Activated gamma-delta T cell treated with anti-CD3 and anti-CD28 coated beads, Interleukin-2, amount 50 U/mL, for 16 hours (primary cell): Measurements from ENCODE around the gene OR6B3.
A peak's percentile ranks its signal among the peaks of the same experiment; 100 is the strongest.
"Not testable (repeated sequence)": the region's sequence is repeated elsewhere in the genome, so short reads cannot be mapped to it uniquely, and the experiment has no call there.

Source experiments
- DNase-seq: peaks from one replicate; pipeline ENCODE4 v3.0.0-alpha.2; 2020; ENCODE audit warnings: low read depth

Gene OR6B3

DNA sequence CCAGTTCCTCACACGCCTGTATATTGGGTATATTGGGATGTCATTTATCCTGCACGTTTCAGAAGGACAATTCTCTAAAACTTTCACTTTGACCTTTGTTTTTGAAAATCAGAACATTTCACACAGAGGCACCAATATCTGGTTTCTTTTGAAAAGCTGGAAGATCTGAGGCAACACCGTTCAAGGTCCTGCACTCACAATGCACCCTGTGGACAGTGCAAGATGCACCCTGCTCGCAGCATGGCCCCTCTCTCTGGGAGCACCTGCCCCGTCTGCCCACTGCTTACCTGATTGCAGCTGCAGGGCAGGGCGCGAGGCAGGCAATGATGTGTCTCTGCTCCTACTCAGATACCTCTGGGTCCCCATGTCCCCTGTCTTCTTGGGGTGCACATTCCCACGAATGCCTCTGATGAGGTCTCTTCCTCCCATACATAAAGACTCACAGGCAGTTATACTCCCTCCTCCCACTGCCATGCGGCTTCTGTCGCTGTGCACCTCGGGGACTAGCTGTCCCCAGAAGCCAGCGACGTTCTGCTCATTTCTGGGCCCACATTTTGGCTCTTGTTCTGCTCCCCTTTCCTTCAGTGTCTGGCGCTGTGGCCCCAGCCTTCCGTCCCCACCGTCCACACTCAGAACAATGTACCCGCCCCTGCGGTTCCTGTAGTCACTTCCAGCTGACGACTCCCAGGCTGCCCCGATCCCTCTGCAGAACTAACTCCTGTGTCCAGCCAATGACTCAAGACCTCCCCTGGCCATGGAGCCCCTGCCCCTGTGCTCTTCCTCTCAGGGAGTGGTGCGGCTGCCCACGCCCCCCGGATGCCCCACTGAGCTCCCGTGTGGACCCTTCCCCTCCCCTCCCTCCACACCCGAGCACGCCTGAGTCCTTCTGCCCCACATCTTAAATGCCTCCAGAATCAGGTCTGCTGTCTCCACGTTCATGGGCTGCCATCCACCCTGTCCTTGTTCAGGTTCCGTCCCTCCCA, at the start of gene OR6B3:
TSS of gene OR6B3 (minus strand) at position 349 of the 983 bp plus-strand sequence.
- DNase-seq = no peak

DNA sequence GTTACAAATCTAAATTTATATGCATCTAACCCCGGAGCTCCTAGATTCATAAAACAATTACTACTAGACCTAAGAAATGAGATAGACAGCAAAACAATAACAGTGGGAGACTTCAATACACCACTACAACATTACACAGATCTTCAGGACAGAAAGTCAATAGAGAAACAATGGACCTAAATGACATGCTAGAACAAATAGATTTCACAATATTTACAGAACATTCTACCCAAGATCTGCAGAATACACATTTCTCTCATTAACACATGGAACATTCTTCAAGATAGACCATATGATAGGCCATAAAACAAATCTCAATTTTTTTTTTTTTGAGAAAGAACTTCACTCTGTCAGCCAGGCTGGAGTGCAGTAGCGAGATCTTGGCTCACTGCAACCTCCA, 45.0 kb upstream of the OR6B3 start:
- no peak for DNase-seq

DNA sequence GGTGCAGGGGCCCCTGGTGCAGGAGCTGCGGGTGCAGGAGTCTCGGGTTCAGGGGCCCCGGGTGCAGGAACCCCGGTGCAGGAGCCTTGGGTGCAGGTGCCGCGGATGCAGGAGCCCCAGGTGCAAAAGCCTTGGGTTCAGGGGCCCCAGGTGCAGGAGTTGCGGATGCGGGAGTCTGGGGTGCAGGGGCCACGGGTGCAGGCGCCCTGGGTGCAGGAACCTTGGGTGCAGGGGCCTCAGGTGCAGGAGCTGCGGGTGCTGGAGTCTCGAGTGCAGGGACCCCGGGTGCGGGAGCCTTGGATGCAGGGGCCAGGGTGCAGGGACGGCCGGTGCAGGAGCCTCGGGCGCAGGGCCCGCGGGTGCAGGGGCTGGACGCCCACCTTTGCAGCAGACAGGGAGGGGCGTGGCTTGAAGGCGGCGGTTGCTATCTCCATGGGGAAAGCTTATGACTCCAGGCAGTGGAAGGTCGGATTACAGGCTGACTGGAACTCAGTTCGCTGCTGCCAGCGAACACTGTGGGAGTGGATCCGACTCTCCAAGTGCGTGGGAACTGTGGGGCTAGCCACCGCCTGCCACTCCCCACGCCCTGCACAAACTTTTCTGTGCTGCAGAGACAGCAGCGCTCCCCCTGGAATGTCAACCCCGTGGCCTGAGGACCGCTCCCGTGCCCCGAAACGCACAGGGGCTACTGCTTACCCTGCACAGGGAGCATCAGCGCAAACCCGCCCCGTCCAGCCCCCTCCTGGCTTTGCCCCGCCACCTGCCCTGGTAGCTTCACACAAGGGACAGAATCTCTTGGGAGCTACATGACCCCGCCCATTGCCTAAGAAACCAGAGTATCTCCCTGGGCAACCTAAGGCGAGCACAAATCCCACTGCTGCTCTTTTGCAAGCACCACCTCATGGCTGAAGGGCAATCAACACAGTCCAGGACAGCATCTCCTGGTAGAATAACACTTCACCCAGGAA, 42.5 kb upstream of the OR6B3 start:
- DNase-seq = no peak

DNA sequence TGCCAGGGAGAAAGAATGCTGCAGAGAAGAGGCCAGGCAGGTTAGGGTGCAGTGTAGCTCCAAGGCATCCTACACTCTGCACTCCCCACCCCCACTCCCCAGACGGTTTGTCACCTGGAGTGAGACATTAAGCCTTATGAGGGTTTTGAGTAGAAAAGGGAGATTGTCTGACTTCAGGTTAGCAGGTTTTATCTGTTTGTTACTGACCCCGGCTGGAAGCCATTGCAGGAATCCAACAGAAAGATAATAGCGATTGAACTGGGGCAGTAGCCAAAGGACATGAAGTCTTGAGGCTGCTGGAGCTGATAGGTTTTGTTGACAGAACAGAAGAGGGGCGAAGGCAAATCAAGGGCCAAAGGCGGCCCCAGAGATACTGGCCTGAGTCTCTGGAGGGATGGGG, 36.0 kb upstream of the OR6B3 start:
- DNase-seq = no peak

DNA sequence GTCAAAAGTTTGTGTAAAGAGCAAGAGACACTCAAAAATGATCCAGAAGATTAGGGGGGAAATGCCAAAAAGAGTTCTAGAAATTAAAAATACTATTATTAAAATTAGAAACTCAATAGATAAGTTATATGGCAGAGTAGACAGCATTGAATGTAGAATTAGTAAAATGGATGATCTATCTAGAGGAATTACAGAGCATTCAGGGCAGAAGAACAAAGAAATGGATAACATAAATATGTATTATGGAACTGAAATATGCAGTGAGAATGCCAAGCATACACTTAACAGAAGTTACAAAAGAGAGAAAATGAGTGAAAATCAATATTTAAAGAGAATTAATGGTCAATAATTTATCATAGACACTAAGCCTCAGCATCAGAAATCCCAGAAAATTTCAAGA, 33.2 kb upstream of the OR6B3 start:
- no peak for DNase-seq

DNA sequence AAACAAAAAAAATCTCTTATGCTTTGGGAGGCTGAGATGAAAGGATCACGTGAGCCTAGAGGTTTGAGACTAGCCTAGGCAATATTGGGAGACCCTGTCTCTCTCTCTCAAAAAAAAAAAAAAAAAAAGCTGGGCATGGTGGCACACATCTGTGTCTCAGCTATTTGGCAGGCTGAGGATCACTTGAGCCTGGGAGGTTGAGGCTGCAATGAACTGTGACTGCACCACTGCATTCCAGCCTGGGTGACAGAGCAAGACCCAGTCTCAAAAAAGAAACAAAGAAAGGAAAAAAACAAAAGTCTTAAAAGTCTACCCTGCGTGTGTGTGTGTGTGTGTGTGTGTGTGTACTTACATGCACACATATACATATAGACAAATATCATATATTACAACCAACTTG, 25.3 kb upstream of the OR6B3 start:
- no peak for DNase-seq

DNA sequence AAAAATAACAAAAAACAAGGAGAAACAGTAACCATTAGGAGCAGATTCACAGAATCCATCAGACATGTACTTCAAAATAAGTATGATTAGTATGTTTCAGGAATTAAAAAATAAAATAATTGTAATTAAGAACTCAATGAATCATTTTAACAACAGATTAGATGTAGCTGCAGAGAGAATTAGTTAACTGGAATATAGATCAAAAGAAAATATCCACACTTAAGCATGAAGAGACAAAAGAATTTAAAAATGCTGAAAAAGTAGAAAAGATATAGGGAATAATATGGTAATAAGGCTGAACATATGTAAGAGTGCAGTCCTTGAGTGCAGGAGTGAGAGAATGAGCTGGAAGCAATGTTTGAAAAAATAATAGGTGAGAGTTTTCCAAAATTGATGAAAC, 24.1 kb upstream of the OR6B3 start:
- no peak for DNase-seq

DNA sequence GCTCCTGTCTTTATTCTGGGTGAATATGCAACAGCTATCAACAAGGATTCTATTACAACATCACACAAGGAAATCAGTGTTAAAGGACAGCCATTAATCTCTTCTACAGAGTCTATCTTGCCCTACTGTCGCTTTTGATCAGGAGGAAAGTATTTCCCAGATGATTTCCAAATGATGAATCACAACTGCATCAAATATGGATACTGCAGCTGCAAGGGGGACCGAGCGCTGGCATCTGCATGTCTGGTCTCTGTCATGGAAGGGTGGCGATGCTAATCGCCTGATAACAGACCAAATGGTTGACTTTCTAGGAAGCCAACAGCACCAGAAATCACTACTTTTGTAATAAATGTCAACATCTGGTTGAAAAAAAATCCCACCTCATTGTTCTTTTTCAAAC, 21.2 kb upstream of the OR6B3 start:
- DNase-seq = no peak

DNA sequence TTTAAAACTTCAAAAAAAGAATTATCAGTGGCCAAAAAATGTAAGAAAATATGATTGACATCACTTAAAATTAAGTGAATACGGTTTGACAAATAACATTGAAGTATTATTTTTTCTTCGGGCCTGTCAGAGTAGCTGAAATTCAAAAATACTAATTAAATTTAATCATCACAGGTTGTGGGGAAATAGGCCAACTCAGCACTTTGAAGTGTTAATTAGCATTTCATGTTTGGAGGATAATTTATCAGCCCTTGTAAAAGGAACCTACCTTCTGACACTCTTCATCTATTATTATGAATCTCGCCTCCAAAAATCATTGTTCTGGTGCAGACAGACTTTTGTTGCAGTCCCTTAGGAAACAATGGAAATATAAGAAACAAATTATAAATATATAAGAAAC, 17.6 kb upstream of the OR6B3 start:
- no peak for DNase-seq

DNA sequence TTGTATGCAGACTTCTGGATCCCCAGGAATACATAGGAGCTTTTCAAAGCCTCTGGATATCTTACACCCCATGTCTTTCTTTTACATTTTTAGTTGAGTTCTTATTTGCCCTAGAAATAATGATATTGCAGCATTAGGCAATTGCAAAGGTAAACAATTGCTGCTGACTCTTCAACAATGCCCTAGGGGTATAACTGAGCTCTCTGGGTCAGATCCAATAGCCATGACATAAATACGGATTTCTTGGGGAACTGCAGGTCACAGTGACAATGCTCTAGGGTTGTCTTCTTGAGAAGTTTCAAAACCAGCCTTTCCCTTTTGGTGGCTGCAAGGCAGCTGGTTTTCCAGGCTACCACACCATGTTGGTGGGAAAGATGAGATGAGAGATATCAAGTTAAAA, 16.5 kb upstream of the OR6B3 start:
- no peak for DNase-seq

DNA sequence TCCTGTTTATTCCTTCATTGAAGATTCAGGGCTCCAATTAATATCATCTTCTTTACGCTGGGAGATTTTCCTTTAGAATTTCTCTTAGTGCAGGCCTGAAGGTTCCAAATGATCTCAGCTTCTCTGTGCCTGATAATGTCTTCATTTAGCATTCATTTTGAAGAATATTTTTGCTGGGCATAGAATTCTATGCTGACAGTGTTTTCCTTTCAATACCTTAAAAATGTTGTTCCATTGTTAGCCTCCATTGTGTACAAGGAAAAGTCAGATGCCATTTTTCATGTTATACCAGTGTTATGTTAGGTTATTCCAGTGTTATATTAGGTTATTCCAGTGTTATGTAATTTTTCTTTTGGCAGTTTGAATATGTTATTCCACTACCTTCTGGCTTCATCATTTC, 14.9 kb upstream of the OR6B3 start:
- DNase-seq = no peak

DNA sequence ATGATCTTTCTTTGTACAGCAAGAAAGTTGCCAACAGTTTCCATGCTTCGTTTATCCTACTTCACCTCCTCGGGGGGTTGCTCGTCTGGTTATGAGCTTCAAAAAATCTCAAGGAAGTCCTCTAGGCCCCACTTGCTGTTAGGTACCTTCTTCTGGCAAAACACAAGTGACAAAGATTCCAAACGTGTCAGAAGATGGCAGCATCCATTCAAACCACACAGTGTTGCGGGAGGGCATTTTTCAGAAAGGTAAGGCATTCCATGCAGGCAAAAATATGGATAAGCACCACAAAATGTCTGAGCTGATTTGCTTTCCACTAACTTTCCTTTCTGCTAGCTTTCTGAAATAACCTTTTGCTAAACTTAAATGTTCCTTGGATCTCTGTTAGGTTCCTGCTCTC, 13.2 kb upstream of the OR6B3 start:
- DNase-seq = no peak

DNA sequence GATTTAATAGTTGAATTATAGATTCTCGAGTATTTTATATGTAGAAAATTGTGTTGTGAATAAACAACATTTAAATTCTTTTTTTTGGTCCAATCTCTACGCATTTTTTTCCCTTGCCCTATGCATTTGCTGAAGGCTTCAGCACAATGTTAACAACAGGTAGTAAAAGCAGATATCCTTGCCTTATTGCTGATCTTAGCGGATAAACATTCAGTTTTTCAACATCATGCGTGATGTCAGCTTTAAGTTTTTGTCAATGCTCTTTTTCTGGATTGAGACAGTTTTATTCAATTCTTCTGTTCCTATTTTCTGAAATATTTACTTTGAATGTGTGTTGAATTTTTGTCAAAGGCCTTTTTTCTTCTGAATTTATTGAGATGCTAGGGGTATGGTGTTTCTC, 11.6 kb upstream of the OR6B3 start:
- DNase-seq = no peak

DNA sequence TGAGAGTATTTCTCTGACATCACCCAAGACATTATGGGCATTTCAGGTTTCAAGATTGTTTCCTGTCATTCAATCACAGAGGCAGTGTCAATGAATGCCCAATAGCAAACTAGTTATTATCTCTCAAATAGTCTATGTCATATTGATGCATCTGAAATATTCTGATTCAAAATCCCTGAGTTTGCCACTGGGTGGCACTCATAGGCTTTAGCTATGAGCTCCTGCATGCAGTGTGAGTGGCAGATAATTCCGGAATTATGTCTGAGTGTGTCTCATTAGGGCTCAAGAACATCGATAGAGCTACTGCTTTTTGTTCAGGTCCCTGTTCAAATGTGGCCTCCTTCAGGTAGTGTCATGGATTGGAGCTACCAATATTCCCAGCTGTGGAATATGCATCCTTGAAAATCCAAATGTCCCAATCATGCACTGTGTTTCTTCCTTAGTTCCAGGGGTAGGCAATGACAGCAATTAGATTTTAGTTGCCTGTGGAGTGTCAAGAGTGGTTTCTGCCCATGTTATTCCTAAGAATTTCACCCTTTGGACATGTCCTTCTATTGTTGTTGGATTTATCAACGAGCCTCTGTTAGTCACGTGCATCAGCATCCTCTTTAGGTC, 7.8 kb upstream of the OR6B3 start:
- peak; percentile 21 for DNase-seq

DNA sequence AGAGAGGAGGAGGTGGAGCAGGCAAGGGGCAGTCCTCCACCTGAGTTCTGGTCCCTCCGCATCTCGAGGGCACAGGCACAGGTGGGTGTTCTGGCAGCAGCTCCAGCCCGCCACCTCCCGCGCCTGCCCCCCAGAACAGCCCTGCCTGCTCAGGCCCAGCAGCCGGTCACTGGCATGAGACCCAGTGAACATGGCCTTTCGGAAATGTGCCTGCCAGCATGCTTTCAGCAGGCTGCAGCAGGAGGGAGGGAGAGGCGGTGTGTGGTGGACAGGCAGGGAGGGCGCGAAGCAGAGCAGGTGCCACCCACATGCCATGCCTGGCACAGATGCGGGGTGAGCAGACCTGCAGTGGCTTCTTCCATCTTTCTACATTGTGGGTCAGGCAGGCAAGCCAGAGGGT, 3.4 kb upstream of the OR6B3 start:
- no peak for DNase-seq

DNA sequence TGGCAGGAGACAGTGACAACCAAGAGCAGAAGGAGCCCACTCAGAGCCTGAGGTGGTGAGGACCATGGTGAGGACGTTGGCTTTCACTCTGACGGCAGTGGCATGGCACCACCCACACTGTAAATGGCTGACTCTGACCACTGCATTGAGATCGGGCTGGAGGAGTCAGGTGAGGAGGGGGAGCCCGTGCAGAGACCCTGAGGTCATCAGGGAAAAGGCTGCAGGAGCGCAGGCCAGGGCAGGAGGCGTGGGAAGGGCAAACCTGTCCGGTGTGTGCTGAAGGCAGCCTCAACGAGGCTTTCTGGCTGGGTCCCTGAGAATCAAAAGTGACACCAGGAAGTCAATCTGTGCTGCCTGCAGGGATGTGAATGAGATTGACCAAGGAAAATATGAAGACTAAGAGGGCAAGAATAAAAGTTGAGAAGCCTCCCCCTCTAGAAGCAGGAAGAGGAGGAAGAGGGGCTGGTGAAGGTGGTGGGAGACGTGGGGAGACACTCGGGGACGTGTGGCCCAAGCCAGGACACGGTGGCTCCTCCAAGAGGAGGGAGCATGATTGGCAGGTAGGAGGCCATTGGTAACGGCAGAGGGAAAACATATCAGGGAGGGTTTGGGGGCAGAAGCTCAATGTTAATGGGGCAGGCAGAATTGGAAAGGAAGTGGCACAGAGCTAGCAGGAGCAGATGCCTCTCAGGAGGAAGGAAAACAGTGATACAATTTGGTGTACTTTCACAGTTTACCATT, 2.0 kb upstream of the OR6B3 start:
- DNase-seq = no peak

DNA sequence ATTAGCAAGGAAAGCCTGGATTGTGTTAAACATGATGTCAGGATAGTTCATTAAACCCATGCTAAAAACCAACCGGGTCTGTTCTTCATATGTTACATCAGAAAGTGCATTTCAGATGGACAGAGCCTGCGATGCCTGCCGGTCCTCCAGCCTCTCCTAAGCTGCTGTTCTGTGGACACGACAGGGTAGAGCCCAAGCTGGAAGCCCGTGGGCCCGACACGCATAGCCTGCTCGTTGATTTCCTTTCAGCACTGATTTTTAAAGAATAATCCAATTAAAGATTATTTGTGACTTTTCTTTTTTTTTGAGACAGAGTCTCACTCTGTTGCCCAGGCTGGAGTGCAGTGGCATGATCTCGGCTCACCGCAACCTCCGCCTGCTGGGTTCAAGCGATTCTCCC, 797 bp downstream of the OR6B3 start:
- no peak for DNase-seq

DNA sequence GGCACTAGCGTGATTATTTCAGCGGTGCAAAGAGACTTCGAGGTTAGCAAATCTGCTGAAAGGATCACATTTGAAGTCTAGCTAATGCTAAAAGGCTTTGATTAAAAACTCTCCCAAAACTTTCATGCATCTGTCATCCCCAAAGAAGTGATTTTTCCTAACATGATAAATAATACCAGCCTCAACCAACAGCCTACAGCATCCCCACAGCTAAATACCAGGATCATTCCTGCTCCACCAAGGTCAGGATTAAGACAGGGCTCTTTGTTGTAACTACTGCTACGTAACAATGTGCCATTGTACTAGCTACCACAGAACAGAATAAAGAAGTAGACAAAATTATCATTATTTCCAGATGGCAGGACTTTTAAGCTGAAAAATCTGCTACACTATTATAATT, 1.6 kb downstream of the OR6B3 start:
- no peak for DNase-seq

DNA sequence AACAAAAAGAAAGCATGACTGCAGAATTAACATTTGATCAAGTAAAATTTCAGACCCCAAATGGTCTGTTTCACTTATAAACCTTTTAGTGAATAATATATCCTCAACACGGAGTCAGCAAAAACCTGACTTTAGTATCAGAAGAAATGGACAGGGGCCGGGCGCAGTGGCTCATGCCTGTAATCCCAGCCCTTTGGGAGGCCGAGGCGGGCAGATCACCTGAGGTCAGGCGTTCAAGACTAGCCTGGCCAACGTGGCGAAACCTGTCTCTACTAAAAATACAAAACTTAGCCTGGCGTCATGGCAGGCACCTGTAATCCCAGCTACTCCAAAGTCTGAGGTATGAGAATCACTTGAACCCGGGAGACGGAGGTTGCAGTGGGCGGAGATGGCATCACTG, 3.0 kb downstream of the OR6B3 start:
- no peak for DNase-seq

DNA sequence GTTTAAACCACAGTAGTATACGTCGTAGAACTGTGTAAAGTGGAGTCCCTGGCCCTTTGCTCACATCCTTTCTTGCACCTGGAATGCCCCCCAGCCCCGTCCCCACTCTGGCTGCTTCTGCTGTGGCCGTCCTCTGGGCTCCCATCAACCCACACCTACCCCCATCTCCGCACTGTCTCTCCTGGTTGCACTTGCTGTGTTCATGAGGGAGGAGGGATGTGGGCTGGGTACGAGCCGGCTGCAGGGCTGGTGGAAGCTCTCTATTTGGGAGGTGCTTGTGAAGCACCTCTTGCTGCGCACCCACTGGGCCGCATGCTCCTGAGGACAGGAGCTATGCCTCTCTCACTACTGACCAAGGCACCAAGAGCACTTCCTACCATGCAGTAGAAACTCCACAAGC, 5.1 kb downstream of the OR6B3 start:
- DNase-seq = no peak

DNA sequence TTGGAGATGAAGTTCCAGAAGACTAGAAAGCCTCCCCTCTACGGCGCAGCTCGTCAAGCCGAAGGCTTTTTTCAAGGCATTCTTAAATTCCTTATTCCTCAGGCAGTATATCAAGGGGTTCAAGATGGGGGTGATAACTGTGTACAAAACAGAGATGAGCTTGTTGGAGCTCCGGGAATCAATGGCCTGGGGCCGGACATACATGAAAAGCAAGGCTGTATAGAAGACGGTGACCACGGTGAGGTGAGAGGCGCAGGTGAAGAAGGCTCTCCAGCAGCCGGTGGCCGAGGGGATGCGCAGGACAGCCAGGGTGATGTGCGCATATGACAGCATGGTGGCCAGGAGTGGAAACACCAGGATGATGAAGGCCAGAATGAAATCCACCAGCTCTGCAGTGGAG, 8.2 kb downstream of the OR6B3 start:
- DNase-seq = no peak

DNA sequence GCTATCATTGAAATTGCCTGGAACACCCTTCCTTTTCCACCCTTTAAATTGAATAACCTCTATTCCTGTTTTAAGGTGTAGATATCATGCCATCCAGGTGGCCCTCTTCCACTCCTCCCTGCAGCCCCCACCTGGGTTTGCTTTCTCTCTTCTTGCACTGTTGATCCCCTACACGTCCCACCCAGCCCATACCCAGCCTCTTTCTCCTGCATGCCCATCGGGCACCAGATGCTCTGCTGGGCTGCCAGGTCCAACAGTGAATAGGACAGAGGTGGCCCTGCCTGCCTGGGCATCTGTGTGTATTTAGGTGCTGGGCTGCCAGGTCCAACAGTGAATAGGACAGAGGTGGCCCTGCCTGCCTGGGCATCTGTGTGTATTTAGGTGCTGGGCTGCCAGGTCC, 9.2 kb downstream of the OR6B3 start:
- DNase-seq = not testable (repeated sequence)
